SK-N-SH (cell line): ENCODE results near the gene PTPRN. TPM values are rescaled to one million over a fixed set of nuclear protein-coding genes. Genes with fewer than 3 reads are reported as not detected.
A peak's percentile ranks its signal among the peaks of the same experiment; 100 is the strongest.

Source experiments
- CTCF ChIA-PET: fragments of 300-600, 350-600 bp; formaldehyde crosslinking; extraction: SDS; loops from one replicate; lab custom pipeline; 2021; lab: Yijun Ruan, JAX
- POLR2A ChIA-PET: fragments of 350-600 bp; sonication (Branson Sonifier 250); formaldehyde crosslinking; extraction: SDS; loops from one replicate; lab custom pipeline; 2020; ENCODE audit warnings: antibody characterized with exemption, inconsistent platforms; lab: Yijun Ruan, JAX
- DNase-seq: peaks from one replicate; pipeline ENCODE4 v3.0.0; 2012
- H2AFZ ChIP-seq: fragments of 200-600 bp; sonication (generic); 2 replicates; pipeline ENCODE4 v1.8.1; 2016; ENCODE audit warnings: antibody characterized with exemption, mild to moderate bottlenecking, low read depth
- H3F3A ChIP-seq: fragments of 200-600 bp; sonication (generic); replicated peaks from 2 replicates; pipeline ENCODE3; 2016; ENCODE audit warnings: antibody characterized with exemption, mild to moderate bottlenecking; ENCODE audit not compliant: insufficient read depth
- H3K27ac ChIP-seq, 2 experiments: fragments of 200-500 bp in 1 of 2; fragments of 200-600 bp in 1 of 2; sonication (Bioruptor generic) in 1 of 2; sonication (generic), shearing (Covaris generic) in 1 of 2; 2 replicates each; pipeline versions ENCODE4 v1.5.1 to v1.6.1; 2014 to 2016; ENCODE audit warnings: low read depth in 2 of 2, inconsistent platforms in 1 of 2, low read length in 1 of 2, mild to moderate bottlenecking in 1 of 2, mixed read lengths in 1 of 2
- H3K27me3 ChIP-seq: fragments of 200-600 bp; sonication (generic), shearing (Covaris generic); 2 replicates; pipeline ENCODE4 v1.6.1; 2016; ENCODE audit warnings: mixed run types; ENCODE audit not compliant: insufficient read depth
- H3K36me3 ChIP-seq, 2 experiments: fragments of 200-500 bp in 1 of 2; fragments of 200-600 bp in 1 of 2; sonication (Bioruptor generic) in 1 of 2; sonication (generic) in 1 of 2; replicated peaks in 1 of 2; 2 replicates each; pipeline versions ENCODE3 to v1.5.1; 2014 to 2016; ENCODE audit warnings: low read length in 1 of 2, mild to moderate bottlenecking in 1 of 2; ENCODE audit not compliant: insufficient read depth in 2 of 2, control insufficient read depth in 1 of 2
- H3K4me1 ChIP-seq, 2 experiments: fragments of 200-500 bp in 1 of 2; fragments of 200-600 bp in 1 of 2; sonication (Bioruptor generic) in 1 of 2; sonication (generic), shearing (Covaris generic) in 1 of 2; 2 replicates each; pipeline versions ENCODE4 v1.5.1 to v1.6.1; 2014 to 2016; ENCODE audit warnings: low read depth in 1 of 2, low read length in 1 of 2, mixed run types in 1 of 2; ENCODE audit not compliant: insufficient read depth in 2 of 2, control insufficient read depth in 1 of 2
- H3K4me2 ChIP-seq: fragments of 200-600 bp; sonication (generic), shearing (Covaris generic); 2 replicates; pipeline ENCODE4 v1.6.1; 2017; ENCODE audit warnings: mixed run types
- H3K4me3 ChIP-seq, 2 experiments: fragments of 200-500 bp in 1 of 2; fragments of 200-600 bp in 1 of 2; sonication (Bioruptor generic) in 1 of 2; sonication (generic), shearing (Covaris generic) in 1 of 2; 2 replicates each; pipeline versions ENCODE4 v1.5.1 to v1.8.1; 2014 to 2016; ENCODE audit warnings: low read depth in 2 of 2, inconsistent platforms in 1 of 2, low read length in 1 of 2, mild to moderate bottlenecking in 1 of 2, mixed read lengths in 1 of 2, moderate library complexity in 1 of 2
- H3K79me2 ChIP-seq: fragments of 200-600 bp; sonication (generic); 2 replicates; pipeline ENCODE4 v1.8.1; 2017; ENCODE audit warnings: mild to moderate bottlenecking; ENCODE audit not compliant: insufficient read depth
- H3K9ac ChIP-seq: fragments of 200-600 bp; sonication (generic); 2 replicates; pipeline ENCODE4 v1.6.1; 2017; ENCODE audit warnings: mixed run types
- H3K9me2 ChIP-seq: fragments of 200-600 bp; sonication (generic); 2 replicates; pipeline ENCODE4 v1.6.1; 2017; ENCODE audit warnings: mixed run types
- H3K9me3 ChIP-seq: fragments of 200-600 bp; sonication (generic); 2 replicates; pipeline ENCODE4 v1.6.1; 2017; ENCODE audit warnings: mixed run types, mild to moderate bottlenecking, moderate library complexity
- H4K20me1 ChIP-seq: fragments of 200-600 bp; sonication (generic); 2 replicates; pipeline ENCODE4 v1.6.1; 2017; ENCODE audit warnings: mild to moderate bottlenecking, mixed run types; ENCODE audit not compliant: insufficient read depth
- CHD2 ChIP-seq: fragments of 150-350 bp; IDR thresholded peaks from 2 replicates; pipeline ENCODE4 v1.6.1; 2018; ENCODE audit warnings: low read length; ENCODE audit not compliant: partially characterized antibody
- FOSL2 ChIP-seq: IDR thresholded peaks from 2 replicates; pipeline ENCODE4 v1.4.0; 2012; ENCODE audit warnings: low read depth, mild to moderate bottlenecking, moderate library complexity, borderline replicate concordance
- FOXM1 ChIP-seq: IDR thresholded peaks from 2 replicates; pipeline ENCODE4 v1.4.0; 2012; ENCODE audit warnings: low read depth, mild to moderate bottlenecking
- MAX ChIP-seq: IDR thresholded peaks from 2 replicates; pipeline ENCODE4 v1.4.0; 2012; ENCODE audit warnings: low read depth
- TAF1 ChIP-seq: IDR thresholded peaks from 2 replicates; pipeline ENCODE4 v1.6.1; 2012; ENCODE audit warnings: low read depth, mild to moderate bottlenecking, low read length, moderate library complexity, borderline replicate concordance
- TEAD4 ChIP-seq: IDR thresholded peaks from 2 replicates; pipeline ENCODE4 v1.4.0; 2012; ENCODE audit warnings: mild to moderate bottlenecking, borderline replicate concordance; ENCODE audit not compliant: insufficient read depth
- WGBS: methylation state at CpG from one replicate; pipeline ENCODE4 v1.1.6; 2017; ENCODE audit warnings: low lambda C conversion rate; 5-methylcytosine and 5-hydroxymethylcytosine counted together
- polyA plus RNA-seq, 3 experiments: library from polyadenylated mRNA; depleted of rRNA; stranded (reverse); fragments of >200 nt; gene quantifications; 2 replicates each; pipeline ENCODE4 v1.2.3, GENCODE V29; 2012
- TF ChIP-seq, protein P1 (sequence below): fragments of 200-600 bp; sonication (generic); IDR thresholded peaks from 2 replicates; pipeline ENCODE4 v1.6.1; 2017; ENCODE audit warnings: antibody characterized with exemption, mild to moderate bottlenecking, moderate library complexity

The PTPRN gene
- polyA plus RNA-seq, 1 of the 3 experiments (the other 2 are of a cell fraction), result 9.5 TPM

- Histone ChIP-seq H3K4me3 (no peak overlapping the region), H3K27me3 (peaks cover 16% of the 10 kb centered on the region; the same call in 1 of the 2 replicates), H3K4me1 (peaks cover 19 to 36% of the 10 kb centered on the region in 2 experiments), H3K4me2 (peak overlapping the region; percentile 34; the same call in 1 of the 2 replicates), H3K9me2 (no peaks in the 10 kb centered on the region), H3K9ac (no peak overlapping the region), H3K9me3 (no peaks in the 10 kb centered on the region), H3K36me3 (peaks cover 6 to 16% of the 10 kb centered on the region in 2 experiments), H2AFZ (no peak overlapping the region), H3F3A (peaks cover 19% of the 10 kb centered on the region), H4K20me1 (no peaks in the 10 kb centered on the region), H3K79me2 (peaks cover 20% of the 10 kb centered on the region), H3K27ac (peak overlapping the region; percentile 14 to 56; a peak in 2 of 4 replicates)
- TF ChIP-seq TEAD4, result no peak
- TF ChIP-seq TAF1, result no peak
- TF ChIP-seq CHD2, result no peak
- TF ChIP-seq, protein P1, sequence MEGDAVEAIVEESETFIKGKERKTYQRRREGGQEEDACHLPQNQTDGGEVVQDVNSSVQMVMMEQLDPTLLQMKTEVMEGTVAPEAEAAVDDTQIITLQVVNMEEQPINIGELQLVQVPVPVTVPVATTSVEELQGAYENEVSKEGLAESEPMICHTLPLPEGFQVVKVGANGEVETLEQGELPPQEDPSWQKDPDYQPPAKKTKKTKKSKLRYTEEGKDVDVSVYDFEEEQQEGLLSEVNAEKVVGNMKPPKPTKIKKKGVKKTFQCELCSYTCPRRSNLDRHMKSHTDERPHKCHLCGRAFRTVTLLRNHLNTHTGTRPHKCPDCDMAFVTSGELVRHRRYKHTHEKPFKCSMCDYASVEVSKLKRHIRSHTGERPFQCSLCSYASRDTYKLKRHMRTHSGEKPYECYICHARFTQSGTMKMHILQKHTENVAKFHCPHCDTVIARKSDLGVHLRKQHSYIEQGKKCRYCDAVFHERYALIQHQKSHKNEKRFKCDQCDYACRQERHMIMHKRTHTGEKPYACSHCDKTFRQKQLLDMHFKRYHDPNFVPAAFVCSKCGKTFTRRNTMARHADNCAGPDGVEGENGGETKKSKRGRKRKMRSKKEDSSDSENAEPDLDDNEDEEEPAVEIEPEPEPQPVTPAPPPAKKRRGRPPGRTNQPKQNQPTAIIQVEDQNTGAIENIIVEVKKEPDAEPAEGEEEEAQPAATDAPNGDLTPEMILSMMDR, result no peak
- no peak for TF ChIP-seq FOXM1
- TF ChIP-seq FOSL2, result no peak
- WGBS, result 72% methylated on average over 8 of the region's 22 CpGs
- ChIA-PET CTCF (interaction anchor here (0.8 to 3.5 kb wide), 5 partner anchors 28 to 220 kb away, joined by 3 to 19 read pairs (median 3); partner anchors contain the start of gene DNAJB2), POLR2A (interaction anchor here (1.5 kb wide), 1 partner anchor 20 kb away, joined by 6 read pairs; the partner anchor contains the start of genes ANKZF1 and ATG9A)
- DNase-seq, result no peak
These were observed 59.0 kb downstream of the PTPRN start for GRCh38 chr2:219250049-219250781.

DNA sequence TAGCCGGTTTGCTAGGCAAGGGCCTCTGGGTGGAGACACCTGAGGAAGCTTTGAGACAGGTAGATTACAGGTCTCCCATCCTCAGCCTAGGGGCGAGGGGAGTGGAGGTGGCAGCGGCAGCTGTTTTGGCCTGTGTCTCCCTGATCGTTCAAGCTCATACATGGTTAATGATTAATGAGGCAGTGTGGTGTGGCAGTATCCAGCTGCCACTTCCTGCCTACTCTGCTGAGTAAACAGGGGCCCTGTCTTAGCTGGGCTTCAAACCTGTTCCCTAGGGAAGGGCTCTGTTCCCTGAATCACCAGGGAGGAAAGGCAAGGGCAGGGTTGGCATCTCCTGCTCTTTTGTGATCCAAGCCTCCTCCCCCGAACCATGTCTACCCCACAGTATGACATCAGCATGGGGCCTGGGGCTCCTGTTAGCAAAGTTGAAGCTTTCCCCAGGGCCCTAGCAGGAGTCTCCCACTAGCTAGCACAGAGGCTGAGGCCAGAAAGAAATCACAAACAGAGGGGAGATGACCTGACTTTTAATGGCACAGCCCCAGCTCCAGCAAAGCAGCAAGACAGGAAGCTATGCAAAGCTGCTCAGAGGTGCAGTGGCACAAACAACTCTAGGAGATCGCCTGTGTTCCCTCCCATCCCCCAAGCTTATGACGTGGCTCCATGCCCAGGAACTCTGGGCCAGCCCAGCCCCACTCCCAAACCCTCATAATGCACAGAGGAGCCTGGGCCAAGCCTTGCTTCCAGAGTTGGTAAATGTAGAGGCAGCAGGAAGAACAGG is 59.8 kb downstream of the PTPRN start:
- ChIA-PET POLR2A (interaction anchor here (0.6 to 1.5 kb wide), 3 partner anchors 19 to 1032 kb away, joined by 3 to 6 read pairs (median 3); partner anchors contain the start of genes ANKZF1 and ATG9A), CTCF (interaction anchor here (0.8 to 3.5 kb wide), 9 partner anchors 19 to 220 kb away, joined by 3 to 19 read pairs (median 4); partner anchors contain the start of gene DNAJB2)
- H2AFZ ChIP-seq, result no peak overlapping the region
- no peak for DNase-seq
- H3K27me3 ChIP-seq, result peaks cover 8% of the 10 kb centered on the region; the same call in 1 of the 2 replicates
- peaks cover 20% of the 10 kb centered on the region for H3K79me2 ChIP-seq
- H3K9me2 ChIP-seq, result no peaks in the 10 kb centered on the region
- H3K4me2 ChIP-seq, result peak overlapping the region; percentile 34; the same call in 1 of the 2 replicates
- peaks cover 6 to 16% of the 10 kb centered on the region in 2 experiments for H3K36me3 ChIP-seq
- peaks cover 19 to 37% of the 10 kb centered on the region in 2 experiments for H3K4me1 ChIP-seq
- 31% methylated on average over 7 of the region's 7 CpGs for WGBS
- no peaks in the 10 kb centered on the region for H3K9me3 ChIP-seq
- H3F3A ChIP-seq, result peaks cover 19% of the 10 kb centered on the region
- 0 out of 2 replicates have a peak, but pooled peaks have one; percentile 8 for TF ChIP-seq MAX
- TF ChIP-seq FOXM1, result no peak
- H3K4me3 ChIP-seq, result no peak overlapping the region
- no peaks in the 10 kb centered on the region for H4K20me1 ChIP-seq
- peak overlapping the region; percentile 25 to 56; a peak in 3 of 4 replicates for H3K27ac ChIP-seq
- H3K9ac ChIP-seq, result no peak overlapping the region; the same call in 1 of the 2 replicates
